ENCODE results near the gene GALNT17.

DNA sequence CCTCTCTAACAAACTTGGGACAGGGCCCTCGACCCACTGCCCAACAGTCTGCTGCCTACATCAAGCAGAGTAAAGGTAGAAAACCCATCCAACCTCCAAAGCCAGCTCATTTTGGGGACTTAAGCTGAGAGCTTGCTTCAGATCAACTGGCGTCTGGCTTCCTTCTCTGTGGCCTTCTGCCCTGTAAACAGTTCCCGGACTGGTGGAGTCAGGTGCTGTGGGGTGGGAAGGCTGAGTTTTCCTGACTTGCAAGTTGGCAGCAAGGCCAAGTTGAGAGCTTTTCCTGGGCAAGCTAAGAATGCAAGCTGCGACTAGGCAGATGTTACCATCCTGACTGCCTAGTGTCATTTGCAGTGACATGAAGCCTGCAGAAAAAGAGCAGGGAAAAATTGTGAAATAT lies 3.7 kb downstream of the GALNT17 start:
- TF ChIP-seq, protein P1, sequence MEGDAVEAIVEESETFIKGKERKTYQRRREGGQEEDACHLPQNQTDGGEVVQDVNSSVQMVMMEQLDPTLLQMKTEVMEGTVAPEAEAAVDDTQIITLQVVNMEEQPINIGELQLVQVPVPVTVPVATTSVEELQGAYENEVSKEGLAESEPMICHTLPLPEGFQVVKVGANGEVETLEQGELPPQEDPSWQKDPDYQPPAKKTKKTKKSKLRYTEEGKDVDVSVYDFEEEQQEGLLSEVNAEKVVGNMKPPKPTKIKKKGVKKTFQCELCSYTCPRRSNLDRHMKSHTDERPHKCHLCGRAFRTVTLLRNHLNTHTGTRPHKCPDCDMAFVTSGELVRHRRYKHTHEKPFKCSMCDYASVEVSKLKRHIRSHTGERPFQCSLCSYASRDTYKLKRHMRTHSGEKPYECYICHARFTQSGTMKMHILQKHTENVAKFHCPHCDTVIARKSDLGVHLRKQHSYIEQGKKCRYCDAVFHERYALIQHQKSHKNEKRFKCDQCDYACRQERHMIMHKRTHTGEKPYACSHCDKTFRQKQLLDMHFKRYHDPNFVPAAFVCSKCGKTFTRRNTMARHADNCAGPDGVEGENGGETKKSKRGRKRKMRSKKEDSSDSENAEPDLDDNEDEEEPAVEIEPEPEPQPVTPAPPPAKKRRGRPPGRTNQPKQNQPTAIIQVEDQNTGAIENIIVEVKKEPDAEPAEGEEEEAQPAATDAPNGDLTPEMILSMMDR (optimal IDR thresholded peaks at IDR 0.05 in 1 of 3, IDR thresholded peaks at IDR 0.05 in 1 of 3, conservative IDR thresholded peaks at IDR 0.05 in 1 of 3; ENCODE audit: extremely low read depth in 1 of 3, insufficient read depth in 2 of 3, low read length in 3 of 3) = no peak
- no peak for TF ChIP-seq EZH2 (IDR thresholded peaks at IDR 0.05; ENCODE audit: low read length)
